ENCODE data around the gene RLN1.
"Not testable (repeated sequence)": the region's sequence is repeated elsewhere in the genome, so short reads cannot be mapped to it uniquely, and the experiment has no call there.

RLN1 gene

GRCh38 chr9:5338992-5339981 lies at the start of gene RLN1:
Gene RLN1 (minus strand): TSS chr9:5339876. CDS start chr9:5339746, 130 bp downstream.
- DNase-seq (ENCODE audit: low read depth), result not testable (repeated sequence)

GRCh38 chr9:5389109-5389732 lies 49.5 kb upstream of the RLN1 start:
- DNase-seq (ENCODE audit: low read depth), result peak; percentile 15

GRCh38 chr9:5388026-5388819 lies 48.5 kb upstream of the RLN1 start:
- DNase-seq (ENCODE audit: low read depth), result no peak

GRCh38 chr9:5384436-5384835 lies 44.8 kb upstream of the RLN1 start:
- DNase-seq (ENCODE audit: low read depth), result no peak

- no peak for DNase-seq (ENCODE audit: low read depth)
Measured at GRCh38 chr9:5382479-5382878, 42.8 kb upstream of the RLN1 start.

- no peak for DNase-seq (ENCODE audit: low read depth)
Measured at GRCh38 chr9:5375790-5376477, 36.3 kb upstream of the RLN1 start.

GRCh38 chr9:5375091-5375490 lies 35.4 kb upstream of the RLN1 start:
- no peak for DNase-seq (ENCODE audit: low read depth)

GRCh38 chr9:5364294-5365024 lies 24.8 kb upstream of the RLN1 start:
- no peak for DNase-seq (ENCODE audit: low read depth)

- DNase-seq (ENCODE audit: low read depth), result no peak
Measured at GRCh38 chr9:5361326-5362010, 21.8 kb upstream of the RLN1 start.

GRCh38 chr9:5360341-5360740 lies 20.7 kb upstream of the RLN1 start:
- DNase-seq (ENCODE audit: low read depth), result no peak

- DNase-seq (ENCODE audit: low read depth), result no peak
Measured at GRCh38 chr9:5357431-5358105, 17.9 kb upstream of the RLN1 start.

- DNase-seq (ENCODE audit: low read depth), result no peak
Measured at GRCh38 chr9:5355817-5356216, 16.1 kb upstream of the RLN1 start.

GRCh38 chr9:5355226-5355625 lies 15.6 kb upstream of the RLN1 start:
- DNase-seq (ENCODE audit: low read depth), result no peak

GRCh38 chr9:5354184-5354583 lies 14.5 kb upstream of the RLN1 start:
- DNase-seq (ENCODE audit: low read depth), result no peak

GRCh38 chr9:5352637-5353248 lies 13.1 kb upstream of the RLN1 start:
- DNase-seq (ENCODE audit: low read depth), result no peak

- DNase-seq (ENCODE audit: low read depth), result no peak
Measured at GRCh38 chr9:5336688-5337087, 3.0 kb downstream of the RLN1 start.

GRCh38 chr9:5331276-5331675 lies 8.4 kb downstream of the RLN1 start:
- DNase-seq (ENCODE audit: low read depth), result not testable (repeated sequence)

- DNase-seq (ENCODE audit: low read depth), result no peak
Measured at GRCh38 chr9:5326893-5327548, 12.7 kb downstream of the RLN1 start.

GRCh38 chr9:5326187-5326586 lies 13.5 kb downstream of the RLN1 start:
- DNase-seq (ENCODE audit: low read depth), result no peak

Measured in HS-27A (cell line).